Duodenal mucosa (tissue), 2 donors: Measurements from ENCODE around the gene FOXA1.
A peak's percentile ranks its signal among the peaks of the same experiment; 100 is the strongest.

Experiments used
- H3K27ac ChIP-seq: one replicate; pipeline ENCODE4 v1.7.0; 2013; ENCODE audit warnings: low read depth, low read length
- H3K27me3 ChIP-seq, 2 donors: one replicate each; pipeline ENCODE4 v1.7.0; 2013; ENCODE audit warnings: low read length in 2 of 2, control low read depth in 1 of 2; ENCODE audit not compliant: insufficient read depth in 2 of 2, control insufficient read depth in 1 of 2
- H3K36me3 ChIP-seq, 2 donors: one replicate each; pipeline ENCODE4 v1.7.0; 2013; ENCODE audit warnings: low read length in 2 of 2, control low read depth in 1 of 2; ENCODE audit not compliant: insufficient read depth in 2 of 2, control insufficient read depth in 1 of 2
- H3K4me1 ChIP-seq, 2 donors: one replicate each; pipeline ENCODE4 v1.7.0; 2013; ENCODE audit warnings: low read length in 2 of 2, control low read depth in 1 of 2; ENCODE audit not compliant: insufficient read depth in 2 of 2, control insufficient read depth in 1 of 2
- H3K4me3 ChIP-seq, 2 donors: one replicate each; pipeline ENCODE4 v1.7.0; 2013; ENCODE audit warnings: low read length in 2 of 2, low read depth in 1 of 2
- H3K9ac ChIP-seq, 2 donors: one replicate each; pipeline ENCODE4 v1.7.0; 2013; ENCODE audit warnings: low read length in 2 of 2, low read depth in 1 of 2
- H3K9me3 ChIP-seq, 2 donors: one replicate each; pipeline ENCODE4 v1.7.0; 2013; ENCODE audit warnings: low read length in 2 of 2, control low read depth in 1 of 2; ENCODE audit not compliant: control insufficient read depth in 1 of 2

FOXA1 gene

DNA sequence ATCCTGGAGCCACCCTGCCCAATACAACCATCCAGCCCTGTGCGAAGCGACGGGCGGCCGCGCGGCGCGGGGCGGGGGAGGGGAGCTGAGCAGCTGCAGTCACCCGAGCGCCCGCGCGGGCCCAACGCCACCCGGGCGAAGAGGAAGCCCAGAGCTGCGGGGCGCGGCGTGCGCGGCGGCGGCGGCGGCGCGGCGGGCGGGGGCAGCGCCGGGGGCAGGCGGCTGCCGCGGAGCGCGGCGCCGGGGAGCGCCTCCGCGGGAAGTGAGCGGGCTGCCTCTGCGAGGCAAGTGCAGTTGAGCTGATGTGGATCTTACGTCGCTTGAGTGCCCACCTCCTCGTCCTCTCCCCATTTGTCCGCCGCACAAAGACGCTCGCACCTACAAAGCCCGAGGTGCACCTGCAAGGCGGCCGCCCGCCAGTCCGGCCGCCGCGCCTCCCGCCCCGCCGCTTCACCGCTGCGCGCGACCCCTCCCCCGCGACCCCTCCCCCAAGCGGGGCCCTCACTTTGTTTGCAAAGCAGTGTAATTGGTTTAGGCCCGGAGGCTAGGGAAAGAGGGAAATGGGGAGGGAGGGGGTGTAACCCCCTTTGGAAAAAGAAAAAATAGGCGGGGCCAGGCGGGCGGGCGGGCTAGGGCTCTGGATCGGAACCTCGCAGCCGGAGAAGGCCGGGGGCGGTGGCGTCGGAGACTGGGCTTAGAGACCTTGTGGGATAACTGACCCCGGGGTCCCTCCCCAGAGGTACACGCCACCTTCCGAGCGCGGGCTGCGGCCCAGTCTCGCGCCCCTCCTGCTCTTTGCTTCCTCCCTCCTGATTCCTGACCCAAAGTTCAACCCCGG is at the start of gene FOXA1, which contains the start of gene TTC6:
TSS of gene FOXA1 (minus strand) at position 279 of the 838 bp plus-strand sequence. CDS start at position 2, 277 bp downstream.
TSS of gene TTC6 (plus strand) at position 659 of the 838 bp plus-strand sequence. CDS start 26,436 bp downstream, outside the sequence.
- H3K27ac ChIP-seq, result peak within 1 kb of the TSS; percentile 75
- H3K4me3 ChIP-seq, result peak within 1 kb of the TSS; percentile 76 to 84
- H3K9ac ChIP-seq, result peak within 1 kb of the TSS; percentile 49 to 85
- peaks cover 29 to 58% of the 10 kb centered on the region in 2 donors for H3K27me3 ChIP-seq
- H3K36me3 ChIP-seq, result no peaks in the 10 kb centered on the region
- peaks cover 0 to 12% of the 10 kb centered on the region in 2 donors for H3K4me1 ChIP-seq
- H3K9me3 ChIP-seq, result no peaks in the 10 kb centered on the region

- H3K36me3 ChIP-seq, result no peaks in the 10 kb centered on the region
- H3K4me3 ChIP-seq, result no peak overlapping the region
- no peaks in the 10 kb centered on the region for H3K9me3 ChIP-seq
- H3K27ac ChIP-seq, result no peak overlapping the region
- H3K27me3 ChIP-seq, result no peaks in the 10 kb centered on the region
- no peak overlapping the region for H3K9ac ChIP-seq
- no peaks in the 10 kb centered on the region for H3K4me1 ChIP-seq
Measured at GRCh38 chr14:37643701-37644100, 48.7 kb upstream of the FOXA1 start.

DNA sequence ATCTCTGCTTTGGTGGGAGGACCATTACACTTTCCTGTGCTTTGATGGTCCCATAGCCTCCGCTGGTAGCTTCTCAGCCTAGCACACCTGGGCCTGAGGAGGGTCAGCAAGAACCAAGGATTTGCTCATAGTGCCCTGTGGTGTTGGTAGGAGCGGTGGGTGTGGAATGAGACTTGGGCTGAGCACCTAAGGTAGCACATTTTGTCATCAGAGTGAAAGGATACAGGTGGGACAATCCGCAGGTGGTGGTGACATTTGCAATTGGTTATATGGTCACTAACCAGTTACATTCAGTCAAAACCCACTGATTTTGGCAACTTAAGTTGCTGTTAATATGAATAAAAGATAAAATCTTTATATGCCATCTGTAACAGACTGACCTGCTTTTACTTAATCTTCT is 47.1 kb upstream of the FOXA1 start:
- H3K4me1 ChIP-seq, result no peaks in the 10 kb centered on the region
- no peak overlapping the region for H3K4me3 ChIP-seq
- no peak overlapping the region for H3K9ac ChIP-seq
- no peak overlapping the region for H3K27ac ChIP-seq
- H3K9me3 ChIP-seq, result no peaks in the 10 kb centered on the region
- H3K27me3 ChIP-seq, result no peaks in the 10 kb centered on the region
- H3K36me3 ChIP-seq, result no peaks in the 10 kb centered on the region

- Histone ChIP-seq H3K27ac (no peak overlapping the region), H3K27me3 (no peaks in the 10 kb centered on the region), H3K36me3 (no peaks in the 10 kb centered on the region), H3K4me3 (no peak overlapping the region), H3K9ac (no peak overlapping the region), H3K4me1 (no peaks in the 10 kb centered on the region), H3K9me3 (no peaks in the 10 kb centered on the region)
Measured at GRCh38 chr14:37641117-37641516, 46.1 kb upstream of the FOXA1 start.

- no peak overlapping the region for H3K9ac ChIP-seq
- no peaks in the 10 kb centered on the region for H3K36me3 ChIP-seq
- H3K27ac ChIP-seq, result no peak overlapping the region
- no peaks in the 10 kb centered on the region for H3K27me3 ChIP-seq
- H3K9me3 ChIP-seq, result no peaks in the 10 kb centered on the region
- no peak overlapping the region for H3K4me3 ChIP-seq
- H3K4me1 ChIP-seq, result no peaks in the 10 kb centered on the region
Measured at GRCh38 chr14:37638599-37638998, 43.5 kb upstream of the FOXA1 start.

- H3K4me3 ChIP-seq, result no peak overlapping the region
- no peak overlapping the region for H3K27ac ChIP-seq
- no peak overlapping the region for H3K9ac ChIP-seq
- no peaks in the 10 kb centered on the region for H3K4me1 ChIP-seq
- no peaks in the 10 kb centered on the region for H3K9me3 ChIP-seq
- H3K27me3 ChIP-seq, result no peaks in the 10 kb centered on the region
- no peaks in the 10 kb centered on the region for H3K36me3 ChIP-seq
Measured at GRCh38 chr14:37637341-37637740, 42.3 kb upstream of the FOXA1 start.

- no peaks in the 10 kb centered on the region for H3K36me3 ChIP-seq
- H3K9ac ChIP-seq, result no peak overlapping the region
- H3K9me3 ChIP-seq, result no peaks in the 10 kb centered on the region
- no peak overlapping the region for H3K27ac ChIP-seq
- no peak overlapping the region for H3K4me3 ChIP-seq
- H3K27me3 ChIP-seq, result no peaks in the 10 kb centered on the region
- no peaks in the 10 kb centered on the region for H3K4me1 ChIP-seq
Measured at GRCh38 chr14:37625597-37626595, 30.8 kb upstream of the FOXA1 start.

DNA sequence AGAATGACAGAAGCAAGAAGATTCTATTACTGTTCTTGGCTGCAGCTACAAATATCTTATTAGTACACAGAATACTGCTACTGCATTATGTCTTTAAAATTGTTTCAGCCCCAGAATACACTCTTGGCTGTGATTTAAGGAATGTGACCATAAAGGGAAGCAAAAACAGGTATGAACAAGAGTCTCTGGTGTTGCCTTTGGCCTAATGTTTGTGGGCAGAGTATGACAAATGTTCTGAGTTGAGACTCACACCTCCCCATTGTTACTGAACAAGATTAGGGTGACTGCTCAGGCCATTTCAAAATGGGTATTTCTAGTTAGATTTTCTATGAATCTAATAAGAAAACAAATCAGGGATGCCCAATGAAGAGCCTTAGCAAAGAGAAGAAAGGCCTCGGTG is 28.9 kb upstream of the FOXA1 start:
- Histone ChIP-seq H3K9me3 (no peaks in the 10 kb centered on the region), H3K4me1 (no peaks in the 10 kb centered on the region), H3K9ac (no peak overlapping the region), H3K27ac (no peak overlapping the region), H3K36me3 (no peaks in the 10 kb centered on the region), H3K4me3 (no peak overlapping the region), H3K27me3 (no peaks in the 10 kb centered on the region)

DNA sequence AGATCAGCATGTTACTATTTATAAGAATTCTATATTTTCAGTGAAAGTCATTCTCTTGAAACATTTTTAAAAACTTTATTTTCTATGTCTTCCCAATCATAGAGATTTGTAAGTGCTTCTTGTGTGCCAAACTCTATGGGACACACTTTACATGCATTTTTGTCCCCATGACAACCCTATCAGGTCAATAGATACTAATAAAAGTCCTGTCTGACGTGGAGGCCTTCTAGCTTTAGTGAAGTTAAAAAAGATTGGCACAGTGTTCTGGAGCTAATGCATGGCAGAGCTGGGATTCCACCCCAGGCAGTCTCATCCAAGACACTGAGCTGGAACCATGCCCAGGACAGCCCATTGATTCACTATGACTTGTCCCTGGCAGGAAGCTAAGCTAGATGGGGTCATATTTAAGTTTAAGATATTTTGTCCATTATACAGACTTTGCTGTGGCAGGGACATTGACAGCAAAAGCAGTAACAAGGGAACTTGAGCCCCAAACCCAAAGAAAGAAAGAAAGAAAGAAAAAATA is 28.4 kb upstream of the FOXA1 start:
- Histone ChIP-seq H3K9me3 (no peaks in the 10 kb centered on the region), H3K4me1 (no peaks in the 10 kb centered on the region), H3K4me3 (no peak overlapping the region), H3K27ac (no peak overlapping the region), H3K27me3 (no peaks in the 10 kb centered on the region), H3K36me3 (no peaks in the 10 kb centered on the region), H3K9ac (no peak overlapping the region)
